Mucosa of rectum (tissue), 2 donors: Measurements from ENCODE around the gene SYPL1.

ENCODE experiments used
- H3K27ac ChIP-seq, 2 donors: one replicate each; pipeline ENCODE4 v1.7.0; 2013; ENCODE audit warnings: inconsistent platforms in 2 of 2, low read depth in 2 of 2, low read length in 2 of 2
- H3K27me3 ChIP-seq, 2 donors: one replicate each; pipeline ENCODE4 v1.7.0; 2013; ENCODE audit warnings: low read length in 2 of 2; ENCODE audit not compliant: control insufficient read depth in 2 of 2, insufficient read depth in 2 of 2
- H3K36me3 ChIP-seq, 2 donors: one replicate each; pipeline ENCODE4 v1.7.0; 2013; ENCODE audit warnings: low read length in 2 of 2; ENCODE audit not compliant: control insufficient read depth in 2 of 2, insufficient read depth in 2 of 2
- H3K4me1 ChIP-seq, 2 donors: one replicate each; pipeline ENCODE4 v1.7.0; 2013; ENCODE audit warnings: low read length in 2 of 2, mild to moderate bottlenecking in 1 of 2; ENCODE audit not compliant: control insufficient read depth in 2 of 2, insufficient read depth in 2 of 2
- H3K4me3 ChIP-seq, 2 donors: one replicate each; pipeline ENCODE4 v1.7.0; 2013; ENCODE audit warnings: low read length in 2 of 2
- H3K9ac ChIP-seq, 2 donors: one replicate each; pipeline ENCODE4 v1.7.0; 2013; ENCODE audit warnings: low read length in 2 of 2, low read depth in 1 of 2, mild to moderate bottlenecking in 1 of 2
- H3K9me3 ChIP-seq, 2 donors: one replicate each; pipeline ENCODE4 v1.7.0; 2013; ENCODE audit warnings: low read length in 2 of 2; ENCODE audit not compliant: control insufficient read depth in 2 of 2
- donor health status: healthy.
- donor health status: Normal muscosa, but diverticular disease.

The SYPL1 gene

DNA sequence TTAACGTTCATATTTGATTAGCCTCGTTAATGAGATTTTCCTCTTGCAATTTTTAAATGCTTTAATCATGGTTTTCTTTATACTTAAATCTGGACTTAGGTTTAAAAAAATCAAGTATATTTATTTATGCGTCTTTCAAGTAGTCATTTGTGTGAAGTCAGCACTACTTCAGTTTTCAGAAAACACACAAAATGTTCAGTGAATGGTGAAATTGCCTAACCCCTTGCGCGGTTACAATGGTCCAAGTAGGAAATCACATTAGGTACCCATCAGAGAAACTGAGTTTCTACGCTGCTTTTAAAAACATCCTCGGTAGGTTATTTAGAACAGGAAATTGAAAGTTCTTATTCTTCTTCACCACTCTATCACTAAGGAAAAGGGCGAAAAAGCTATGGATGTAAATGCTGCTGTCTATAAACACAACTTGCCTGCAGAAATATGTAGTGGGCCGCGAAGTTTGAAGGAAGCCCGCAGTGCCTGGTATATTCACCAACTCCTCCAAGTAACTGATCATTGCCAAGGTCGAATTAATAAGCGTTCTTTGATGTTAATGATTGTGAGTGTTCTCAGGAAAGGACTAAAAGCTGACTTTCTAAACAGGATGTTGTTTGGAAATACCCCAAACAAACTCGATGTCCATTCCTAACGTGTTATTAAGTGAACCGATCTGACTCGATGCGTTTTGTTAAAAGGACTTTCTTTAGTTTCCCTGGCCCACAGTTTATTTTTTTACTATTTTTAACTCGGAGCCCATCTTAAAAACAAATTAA, 1.0 kb downstream of the SYPL1 start:
- Histone ChIP-seq H3K27ac (peak overlapping the region; percentile 96 to 97), H3K9ac (peak overlapping the region; percentile 86 to 95), H3K9me3 (no peaks in the 10 kb centered on the region), H3K4me1 (peaks cover 0 to 6% of the 10 kb centered on the region in 2 donors), H3K4me3 (peak overlapping the region; percentile 81 to 93), H3K27me3 (no peaks in the 10 kb centered on the region), H3K36me3 (no peaks in the 10 kb centered on the region)

DNA sequence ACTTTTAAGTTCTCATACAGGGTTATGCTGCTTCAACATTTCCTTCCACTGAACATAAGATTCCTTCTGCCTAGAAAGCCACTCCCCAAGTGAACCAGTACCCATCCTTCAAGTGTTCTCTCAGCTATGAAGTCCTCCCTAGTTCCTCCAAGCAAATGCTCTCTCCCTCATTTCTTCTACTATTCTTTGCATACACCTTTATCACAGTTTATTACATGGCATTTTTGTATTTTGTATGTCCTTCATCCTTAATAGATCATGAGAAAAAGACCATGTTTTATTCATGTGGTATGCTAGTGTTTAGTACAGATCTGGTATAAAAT, 1.9 kb downstream of the SYPL1 start:
- Histone ChIP-seq H3K27me3 (no peaks in the 10 kb centered on the region), H3K9me3 (no peaks in the 10 kb centered on the region), H3K4me3 (peak overlapping the region; percentile 0 to 93), H3K36me3 (no peaks in the 10 kb centered on the region), H3K4me1 (peaks cover 0 to 6% of the 10 kb centered on the region in 2 donors), H3K9ac (no peak overlapping the region), H3K27ac (no peak overlapping the region)

DNA sequence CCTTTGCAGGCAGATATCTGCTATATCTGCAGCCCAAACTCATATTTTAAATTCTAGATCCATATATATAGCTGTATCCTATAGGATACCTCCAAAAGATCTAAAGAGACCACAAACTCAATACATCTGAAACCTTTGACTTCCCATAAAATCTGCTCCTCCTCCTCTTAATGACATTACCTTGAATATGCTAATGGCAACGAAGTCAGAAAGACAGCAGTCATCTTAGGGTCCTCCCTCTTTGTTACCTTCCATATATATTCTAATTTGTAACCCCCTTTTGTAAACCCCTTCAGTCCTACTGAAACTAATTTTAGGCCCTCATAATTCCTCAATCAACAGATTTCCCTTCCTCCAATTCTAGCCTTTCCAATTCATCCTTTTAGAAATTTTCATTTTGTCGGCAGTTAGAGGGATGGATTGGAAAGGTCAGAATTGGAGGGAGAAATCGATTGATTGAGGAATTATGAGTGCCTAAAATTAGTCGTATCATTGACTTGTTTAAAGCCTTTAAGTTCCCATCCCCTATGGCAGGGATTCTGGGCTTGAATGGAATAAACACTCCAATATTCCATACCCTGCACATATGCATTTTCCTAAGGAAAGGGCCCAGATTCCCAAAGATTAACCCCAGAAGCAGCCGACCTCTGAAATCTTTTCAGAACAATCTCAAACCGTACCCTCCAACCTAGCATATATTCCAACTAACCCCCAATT, 2.4 kb downstream of the SYPL1 start:
- Histone ChIP-seq H3K4me3 (peak overlapping the region; percentile 0 to 93), H3K9me3 (no peaks in the 10 kb centered on the region), H3K9ac (no peak overlapping the region), H3K4me1 (peaks cover 0 to 6% of the 10 kb centered on the region in 2 donors), H3K36me3 (no peaks in the 10 kb centered on the region), H3K27ac (no peak overlapping the region), H3K27me3 (no peaks in the 10 kb centered on the region)

DNA sequence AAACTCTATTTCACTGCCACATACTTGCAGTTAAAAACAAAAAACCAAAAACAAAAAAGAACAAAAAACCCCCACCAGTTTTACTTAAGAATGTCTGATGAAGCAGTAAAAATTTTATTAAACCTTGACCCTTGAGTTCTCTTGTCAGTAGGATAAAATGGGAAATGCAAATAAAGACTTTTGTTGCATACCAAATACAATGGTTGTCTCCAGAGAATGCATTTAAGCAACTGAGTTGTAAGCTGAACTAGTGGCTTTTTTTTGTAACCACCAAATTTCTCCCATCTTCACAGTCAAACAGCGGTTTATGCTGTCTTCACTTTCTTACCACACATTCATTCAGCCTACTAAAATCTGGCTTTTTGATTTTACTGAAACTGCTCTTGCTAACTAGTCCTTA, 3.1 kb downstream of the SYPL1 start:
- Histone ChIP-seq H3K9ac (no peak overlapping the region), H3K36me3 (no peaks in the 10 kb centered on the region), H3K9me3 (no peaks in the 10 kb centered on the region), H3K4me3 (no peak overlapping the region), H3K4me1 (peaks cover 0 to 6% of the 10 kb centered on the region in 2 donors), H3K27me3 (no peaks in the 10 kb centered on the region), H3K27ac (no peak overlapping the region)

DNA sequence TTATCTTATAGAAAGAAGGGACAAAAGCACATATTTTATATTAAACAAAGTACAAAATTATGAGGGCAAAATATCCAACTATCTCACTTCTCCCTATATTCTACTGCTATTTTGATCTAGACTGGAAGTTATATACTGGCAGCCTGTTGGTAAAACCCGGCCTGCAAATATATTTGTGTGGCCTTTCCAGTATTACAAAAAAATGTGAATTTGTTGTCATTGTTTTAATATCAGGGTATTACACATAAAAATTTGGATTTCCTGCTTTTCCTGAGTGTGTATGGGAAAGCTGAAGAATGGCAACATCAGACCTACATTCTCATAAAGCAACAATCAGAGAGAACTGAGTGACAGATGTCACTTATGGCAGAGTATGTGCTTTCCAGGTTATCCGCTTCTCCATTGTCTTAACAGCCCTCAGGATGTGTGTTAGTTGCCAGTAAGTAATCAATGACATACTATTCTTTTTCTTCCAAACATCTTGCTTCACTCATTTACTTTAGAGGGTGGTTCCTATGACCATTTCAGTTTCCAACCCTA, 7.3 kb downstream of the SYPL1 start:
- H3K4me3 ChIP-seq, result no peak overlapping the region
- H3K9ac ChIP-seq, result no peak overlapping the region
- H3K27ac ChIP-seq, result no peak overlapping the region
- no peaks in the 10 kb centered on the region for H3K27me3 ChIP-seq
- no peaks in the 10 kb centered on the region for H3K36me3 ChIP-seq
- H3K9me3 ChIP-seq, result no peaks in the 10 kb centered on the region
- H3K4me1 ChIP-seq, result peaks cover 4 to 6% of the 10 kb centered on the region in 2 donors

DNA sequence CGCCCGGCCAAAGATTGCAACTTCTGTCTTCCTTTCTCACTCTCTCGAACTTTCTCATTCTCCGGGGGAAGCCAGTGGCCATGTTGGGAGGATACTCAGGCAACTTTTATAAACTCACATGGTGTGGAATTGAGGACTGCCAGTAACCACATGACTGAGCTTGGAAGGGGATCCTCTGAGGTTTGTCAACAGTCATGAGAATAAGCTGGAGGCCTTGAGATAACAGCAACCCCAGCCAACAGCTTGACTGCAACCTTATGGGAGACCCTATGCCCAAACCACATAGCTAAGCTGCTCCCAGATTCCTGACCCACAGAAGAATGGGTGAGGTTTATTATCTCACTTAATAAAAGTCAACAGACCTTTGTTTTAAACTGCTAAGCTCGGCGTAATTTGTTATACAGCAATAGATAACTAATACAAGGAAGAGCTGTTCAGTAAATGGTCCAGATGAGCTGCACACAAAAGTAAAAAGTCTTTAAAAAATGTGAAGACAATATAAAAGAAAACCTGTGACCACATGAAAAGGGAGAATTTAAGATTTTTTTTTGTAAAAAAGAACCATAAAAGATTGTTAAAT, 9.6 kb downstream of the SYPL1 start:
- H3K9ac ChIP-seq, result no peak overlapping the region
- no peak overlapping the region for H3K4me3 ChIP-seq
- H3K9me3 ChIP-seq, result no peaks in the 10 kb centered on the region
- H3K4me1 ChIP-seq, result peaks cover 4 to 6% of the 10 kb centered on the region in 2 donors
- no peak overlapping the region for H3K27ac ChIP-seq
- H3K36me3 ChIP-seq, result peaks cover 2 to 3% of the 10 kb centered on the region in 2 donors
- no peaks in the 10 kb centered on the region for H3K27me3 ChIP-seq

DNA sequence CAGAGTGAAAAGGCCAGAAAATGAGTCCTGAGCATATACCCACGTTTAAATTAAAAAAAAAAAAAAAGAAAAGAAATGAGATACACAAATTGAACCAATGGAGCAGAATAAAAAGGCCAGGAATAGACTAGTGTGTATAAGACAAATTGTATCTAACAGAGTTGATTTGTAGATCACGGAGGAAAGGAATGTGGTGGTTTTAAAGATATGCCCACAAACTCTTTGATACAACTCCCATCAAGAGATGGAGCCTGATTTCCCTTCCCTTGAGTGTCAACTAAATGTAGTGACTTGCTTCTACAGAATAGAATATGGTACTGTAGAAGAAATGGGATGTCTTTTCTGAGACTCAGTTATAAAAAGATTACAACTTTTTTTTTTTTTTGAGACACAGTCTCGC, 10.4 kb downstream of the SYPL1 start:
- Histone ChIP-seq H3K4me1 (peaks cover 4 to 6% of the 10 kb centered on the region in 2 donors), H3K4me3 (no peak overlapping the region), H3K9me3 (no peaks in the 10 kb centered on the region), H3K27me3 (no peaks in the 10 kb centered on the region), H3K36me3 (peaks cover 4 to 6% of the 10 kb centered on the region in 2 donors), H3K9ac (no peak overlapping the region), H3K27ac (no peak overlapping the region)

DNA sequence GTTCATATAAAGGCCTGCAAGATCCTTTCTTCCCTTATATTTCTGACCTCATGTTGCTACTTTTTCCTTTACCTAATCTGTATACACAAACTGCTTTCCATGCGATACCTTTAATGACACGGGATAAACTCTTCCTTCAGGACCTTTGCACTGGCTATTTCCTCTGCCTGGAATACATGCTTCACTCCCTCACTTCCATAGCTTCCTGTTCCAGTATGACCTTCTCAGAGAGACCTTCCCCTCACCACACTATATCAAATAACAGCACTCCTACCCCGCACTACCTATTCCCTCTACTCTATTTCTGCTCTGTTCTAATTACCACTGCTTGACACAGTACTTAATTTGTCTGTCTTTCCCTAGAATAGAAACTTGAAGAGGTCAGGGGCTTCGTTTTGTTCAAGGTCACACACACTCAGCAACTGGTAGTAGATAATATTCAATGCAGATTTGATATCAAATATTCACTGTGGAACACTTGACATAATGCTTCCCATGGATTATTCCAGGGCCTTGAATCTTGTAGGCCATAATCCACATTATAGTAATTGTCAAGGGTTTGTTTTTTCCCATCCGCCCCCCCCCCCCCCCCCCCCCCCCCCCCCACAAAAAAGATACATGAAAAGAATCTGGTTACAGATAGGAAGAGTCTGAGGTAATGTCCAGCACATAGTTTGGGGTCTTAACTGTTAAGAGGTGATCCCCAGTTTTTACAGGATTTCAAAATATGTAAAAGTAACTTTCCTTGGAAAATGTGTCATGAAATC, 11.1 kb downstream of the SYPL1 start:
- peaks cover 4 to 6% of the 10 kb centered on the region in 2 donors for H3K4me1 ChIP-seq
- no peak overlapping the region for H3K4me3 ChIP-seq
- no peaks in the 10 kb centered on the region for H3K9me3 ChIP-seq
- no peak overlapping the region for H3K9ac ChIP-seq
- H3K36me3 ChIP-seq, result peaks cover 4 to 11% of the 10 kb centered on the region in 2 donors
- no peak overlapping the region for H3K27ac ChIP-seq
- H3K27me3 ChIP-seq, result no peaks in the 10 kb centered on the region

DNA sequence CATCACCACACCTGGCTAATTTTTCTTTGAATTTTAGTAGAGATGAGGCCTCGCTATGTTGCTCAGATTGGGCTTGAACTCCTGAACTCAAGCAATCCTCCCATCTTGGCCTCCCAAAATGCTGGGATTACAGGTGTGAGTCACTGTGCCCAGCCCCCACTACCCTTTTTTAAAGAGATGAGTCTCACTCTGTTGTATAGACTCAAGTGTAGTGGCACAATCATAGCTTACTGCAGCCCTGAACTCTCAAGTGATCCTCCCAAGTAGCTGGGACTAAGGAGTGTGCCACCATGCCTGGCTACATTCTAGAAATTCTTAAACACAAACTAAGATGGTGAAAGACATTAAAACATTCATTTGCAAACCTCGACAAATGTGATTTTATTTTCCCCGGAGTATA, 12.6 kb downstream of the SYPL1 start:
- no peak overlapping the region for H3K4me3 ChIP-seq

More for the DNA sequence above, 12.6 kb downstream of the SYPL1 start:
- Histone ChIP-seq H3K4me1 (peaks cover 4 to 6% of the 10 kb centered on the region in 2 donors), H3K27me3 (no peaks in the 10 kb centered on the region), H3K27ac (no peak overlapping the region), H3K9ac (no peak overlapping the region), H3K9me3 (no peaks in the 10 kb centered on the region), H3K36me3 (peaks cover 4 to 11% of the 10 kb centered on the region in 2 donors)
